Measurements from ENCODE around the gene SBNO1.
A peak's percentile ranks its signal among the peaks of the same experiment; 100 is the strongest.

Gene SBNO1

GRCh38 chr12:123282111-123282510 is 82.5 kb downstream of the SBNO1 start:
- DNase-seq (ENCODE audit: low read depth): no peak
- no peak for TF ChIP-seq CTCF (IDR thresholded peaks at IDR 0.05; ENCODE audit: insufficient read depth, low read depth, low read length, missing control alignments)

GRCh38 chr12:123280971-123281370 is 83.7 kb downstream of the SBNO1 start:
- no peak for DNase-seq (ENCODE audit: low read depth)
- no peak for TF ChIP-seq CTCF (IDR thresholded peaks at IDR 0.05; ENCODE audit: insufficient read depth, low read depth, low read length, missing control alignments)
- no peak overlapping the region for H3K4me3 ChIP-seq (ENCODE audit: low read length)

More at GRCh38 chr12:123282111-123282510, 82.5 kb downstream of the SBNO1 start:
- H3K4me3 ChIP-seq (ENCODE audit: low read length): no peak overlapping the region

- no peak for TF ChIP-seq CTCF (IDR thresholded peaks at IDR 0.05; ENCODE audit: insufficient read depth, low read depth, low read length, missing control alignments)
- no peak overlapping the region for H3K4me3 ChIP-seq (ENCODE audit: low read length)
- no peak for DNase-seq (ENCODE audit: low read depth)
These were observed 86.5 kb downstream of the SBNO1 start for GRCh38 chr12:123278101-123278627.

- no peak for TF ChIP-seq CTCF (IDR thresholded peaks at IDR 0.05; ENCODE audit: insufficient read depth, low read depth, low read length, missing control alignments)
- DNase-seq (ENCODE audit: low read depth): no peak
- H3K4me3 ChIP-seq (ENCODE audit: low read length): no peak overlapping the region
These were observed 91.5 kb downstream of the SBNO1 start for GRCh38 chr12:123273166-123273565.

GRCh38 chr12:123271001-123271668 is 93.5 kb downstream of the SBNO1 start:
- DNase-seq (ENCODE audit: low read depth): peak; percentile 73
- H3K4me3 ChIP-seq (ENCODE audit: low read length): peak overlapping the region; percentile 75
- peak; percentile 24 for TF ChIP-seq CTCF (IDR thresholded peaks at IDR 0.05; ENCODE audit: insufficient read depth, low read depth, low read length, missing control alignments)

GRCh38 chr12:123270214-123271000 is 94.2 kb downstream of the SBNO1 start:
- TF ChIP-seq CTCF (IDR thresholded peaks at IDR 0.05; ENCODE audit: insufficient read depth, low read depth, low read length, missing control alignments): no peak
- DNase-seq (ENCODE audit: low read depth): peak; percentile 17
- H3K4me3 ChIP-seq (ENCODE audit: low read length): peak overlapping the region; percentile 75

All from epithelial cell of esophagus (primary cell).